Measurements from ENCODE around the gene CREM. TPM values are rescaled to one million over a fixed set of nuclear protein-coding genes. Genes with fewer than 3 reads are reported as not detected.

The CREM gene
- total and polyA plus RNA-seq, 3 donors from 2014 or later = 156 to 405 (median 266) TPM

DNA sequence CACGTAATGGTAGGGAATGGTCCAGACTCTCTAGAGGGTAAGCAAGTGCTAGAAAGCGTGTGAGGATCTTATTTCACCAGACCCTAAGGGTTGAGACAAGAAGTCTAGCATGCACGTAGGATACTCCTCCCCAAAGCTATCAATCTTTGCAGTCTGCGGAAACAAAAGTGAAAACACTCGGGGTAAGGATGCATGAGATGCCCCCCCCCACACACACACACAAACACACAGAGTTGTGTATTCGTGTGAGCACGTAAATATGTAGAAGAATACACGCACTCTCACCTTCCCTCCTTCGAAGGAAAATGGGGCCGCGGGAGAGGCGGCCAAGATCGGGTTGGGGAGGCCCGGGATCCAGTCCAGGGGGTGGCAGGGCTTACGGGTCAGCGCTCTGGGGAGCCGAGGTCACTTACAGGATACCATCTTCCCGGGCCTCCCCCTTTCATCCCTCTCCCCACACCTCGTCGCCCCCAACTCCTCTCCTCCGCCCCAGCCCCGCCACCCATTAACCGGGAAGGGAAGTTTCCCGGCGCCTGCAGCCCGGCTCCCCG, 37.0 kb upstream of the CREM start:
- peak; percentile 24 for DNase-seq
- Histone ChIP-seq H3K36me3 (ENCODE audit: low read depth, missing control alignments) (no peaks in the 10 kb centered on the region), H3K4me3 (peak overlapping the region; percentile 86 to 99), H3K27me3 (no peaks in the 10 kb centered on the region), H3K4me1 (peaks cover 18% of the 10 kb centered on the region), H3K27ac (peak overlapping the region; percentile 92 to 93), H3K9me3 (no peaks in the 10 kb centered on the region)
- WGBS, 2 donors = 0 to 1% methylated on average over 22 to 26 of the region's 27 CpGs
- TF ChIP-seq CTCF (IDR thresholded peaks at IDR 0.05) = no peak
- TF ChIP-seq POLR2A (IDR thresholded peaks at IDR 0.05) = no peak
- intact Hi-C loops (cut with DNase I; ENCODE audit: low total_unique reads) = no loop called here

DNA sequence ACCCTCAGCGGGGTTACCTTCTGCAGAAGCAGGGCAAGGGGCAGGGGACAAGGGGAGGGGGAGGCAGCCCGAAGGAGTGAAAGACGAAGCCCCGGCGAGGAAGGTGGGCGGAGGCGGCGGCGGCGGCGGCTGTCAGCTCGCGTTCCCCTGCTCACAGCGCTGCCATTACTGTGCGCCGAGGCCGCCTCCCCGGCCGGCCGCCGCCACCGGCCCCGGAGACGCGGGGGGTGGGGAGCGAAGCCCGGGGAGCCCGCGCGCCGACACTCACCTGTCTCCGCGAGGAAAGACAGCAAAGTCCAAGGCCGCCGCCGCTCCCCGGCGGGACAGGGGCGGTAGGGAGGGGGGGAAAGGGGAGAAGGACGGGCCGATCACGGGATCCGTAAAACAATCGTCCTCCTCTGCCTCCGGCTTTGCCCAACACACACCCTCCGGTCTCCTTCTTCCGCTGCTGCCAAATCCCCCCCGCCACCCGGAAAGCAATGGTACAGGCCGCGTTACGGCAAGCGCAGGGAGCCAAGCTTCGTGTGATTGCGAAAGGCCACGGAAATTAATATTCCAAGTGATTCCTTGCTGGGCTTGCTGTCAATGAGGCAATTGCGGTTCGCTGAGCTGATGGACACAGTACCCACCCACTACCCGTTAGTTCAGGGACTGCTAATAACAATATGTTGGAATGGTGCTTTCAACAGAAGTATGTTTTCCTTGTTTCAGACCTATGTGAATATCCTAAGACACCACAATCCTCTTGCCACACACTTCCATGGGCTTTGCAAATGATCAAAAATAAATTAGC, 36.3 kb upstream of the CREM start, which contains the start of gene CUL2:
Gene CUL2, minus strand, starts transcription at position 180 of the 793 bp plus-strand sequence. CDS start 19,024 bp downstream, outside the sequence.
- Histone ChIP-seq H3K4me1 (peaks cover 18% of the 10 kb centered on the region), H3K36me3 (ENCODE audit: low read depth, missing control alignments) (no peaks in the 10 kb centered on the region), H3K27ac (peak within 1 kb of the TSS; percentile 92 to 93), H3K9me3 (no peaks in the 10 kb centered on the region), H3K4me3 (peak within 1 kb of the TSS; percentile 86 to 99), H3K27me3 (no peaks in the 10 kb centered on the region)
- 0% methylated on average over 7 to 59 of the region's 59 CpGs for WGBS, 2 donors
- peak; percentile 91 for DNase-seq
- TF ChIP-seq CTCF (IDR thresholded peaks at IDR 0.05) (peak in 1 of 3 experiments; percentile 13), POLR2A (IDR thresholded peaks at IDR 0.05) (peak; percentile 8)
- intact Hi-C loops (cut with DNase I; ENCODE audit: low total_unique reads) = no loop called here

GRCh38 chr10:35091994-35092790, 34.5 kb upstream of the CREM start:
- H3K36me3 ChIP-seq (ENCODE audit: low read depth, missing control alignments) = no peaks in the 10 kb centered on the region
- no peak for TF ChIP-seq POLR2A (IDR thresholded peaks at IDR 0.05)
- no peak for TF ChIP-seq CTCF (IDR thresholded peaks at IDR 0.05)
- no peak overlapping the region for H3K4me3 ChIP-seq
- H3K9me3 ChIP-seq = no peaks in the 10 kb centered on the region
- H3K4me1 ChIP-seq = peaks cover 12% of the 10 kb centered on the region
- intact Hi-C loops (cut with DNase I; ENCODE audit: low total_unique reads) = no loop called here
- no peaks in the 10 kb centered on the region for H3K27me3 ChIP-seq
- DNase-seq = no peak
- 90 to 92% methylated on average over 11 of the region's 11 CpGs for WGBS, 2 donors
- H3K27ac ChIP-seq = no peak overlapping the region

GRCh38 chr10:35092851-35093250, 33.8 kb upstream of the CREM start:
- TF ChIP-seq CTCF (IDR thresholded peaks at IDR 0.05) (no peak), POLR2A (IDR thresholded peaks at IDR 0.05) (no peak)
- intact Hi-C loops (cut with DNase I; ENCODE audit: low total_unique reads) = no loop called here
- WGBS, 2 donors = 69 to 80% methylated on average over 1 of the region's 1 CpG
- H3K4me3 ChIP-seq = no peak overlapping the region
- no peaks in the 10 kb centered on the region for H3K9me3 ChIP-seq
- H3K4me1 ChIP-seq = peaks cover 12% of the 10 kb centered on the region
- H3K27ac ChIP-seq = no peak overlapping the region
- H3K36me3 ChIP-seq (ENCODE audit: low read depth, missing control alignments) = no peaks in the 10 kb centered on the region
- no peaks in the 10 kb centered on the region for H3K27me3 ChIP-seq
- DNase-seq = no peak

Measured in testis (tissue), 3 donors.